Measurements from ENCODE around the gene OR11A1.

The OR11A1 gene

DNA sequence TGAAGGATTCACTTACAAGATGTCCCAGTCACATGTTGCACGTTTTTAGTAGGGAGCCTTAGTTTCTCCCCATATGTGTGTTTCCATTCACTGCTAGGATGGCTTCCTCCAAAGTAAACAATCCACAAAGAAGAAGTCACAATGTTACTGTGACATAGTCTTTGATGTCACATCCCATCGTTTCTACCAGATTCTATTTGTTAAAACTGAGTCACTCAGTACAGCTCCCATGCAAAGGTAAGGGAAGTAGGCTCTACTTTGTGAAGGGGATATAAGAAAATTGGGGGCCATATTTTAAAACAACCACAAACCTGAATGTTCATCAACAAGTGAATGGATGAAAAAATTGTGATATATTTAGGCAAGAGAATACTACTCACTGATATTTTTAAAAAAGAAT is at the start of gene OR11A1, which contains the start of gene OR2H1:
OR11A1 (minus strand) TSS at position 101 of the 400 bp plus-strand sequence. CDS start 29,430 bp downstream, outside the sequence.
OR2H1 (plus strand) TSS at position 185 of the 400 bp plus-strand sequence. CDS start 4,615 bp downstream, outside the sequence.
- no peak for DNase-seq (ENCODE audit: low spot score)

DNA sequence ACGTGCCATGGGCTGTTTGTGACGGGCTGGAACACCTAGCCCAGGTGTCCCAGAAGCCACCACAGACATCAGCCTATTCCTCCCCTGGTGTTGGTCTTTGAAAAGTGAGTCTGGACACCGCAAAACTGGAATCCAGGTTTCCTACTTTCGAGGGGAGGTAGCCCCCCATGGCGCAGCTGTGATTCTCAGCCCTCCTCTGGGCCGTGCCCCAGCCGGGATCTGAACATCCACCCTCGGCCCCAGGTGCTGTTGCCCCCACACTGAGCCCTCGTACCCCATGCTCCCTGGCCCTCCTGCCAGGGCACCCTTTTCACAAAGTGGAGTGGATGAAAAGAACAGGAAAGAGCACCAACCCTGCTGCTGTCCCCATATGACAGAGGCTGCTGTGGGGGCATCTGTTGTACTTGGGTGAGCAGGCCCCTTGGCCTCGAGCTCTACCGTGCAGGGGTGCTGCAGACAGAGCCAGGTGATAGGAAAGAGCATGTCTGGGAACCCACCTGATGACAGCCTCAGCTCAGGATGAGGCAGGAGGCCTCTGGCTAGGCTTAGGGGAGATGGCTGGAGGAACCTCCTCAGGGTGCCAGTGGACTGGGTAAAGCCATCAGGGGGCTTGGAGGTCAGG is 49.7 kb upstream of the OR11A1 start:
- no peak for DNase-seq (ENCODE audit: low spot score)

DNA sequence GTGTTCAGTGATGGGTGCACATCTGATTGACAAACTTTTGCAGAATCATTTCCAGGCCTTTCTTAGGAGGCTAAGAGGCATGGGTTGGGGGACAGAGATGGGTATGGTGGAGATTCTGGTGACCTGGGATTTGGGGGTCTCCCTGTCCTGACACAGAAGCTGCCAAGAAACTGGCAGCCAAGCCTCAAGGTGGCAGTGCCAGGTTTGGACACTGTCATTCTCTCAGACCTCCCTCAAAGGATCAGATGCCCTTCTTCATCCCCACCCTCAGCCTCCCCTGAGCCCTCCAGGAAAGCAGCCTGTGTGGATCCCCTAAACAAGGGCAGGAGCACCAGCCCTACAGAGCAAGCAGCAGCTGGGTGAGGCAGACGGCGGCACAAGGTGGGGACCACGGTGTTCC is 48.9 kb upstream of the OR11A1 start:
- no peak for DNase-seq (ENCODE audit: low spot score)

GRCh38 chr6:29504961-29505360 is 48.1 kb upstream of the OR11A1 start:
- DNase-seq (ENCODE audit: low spot score), result no peak

DNA sequence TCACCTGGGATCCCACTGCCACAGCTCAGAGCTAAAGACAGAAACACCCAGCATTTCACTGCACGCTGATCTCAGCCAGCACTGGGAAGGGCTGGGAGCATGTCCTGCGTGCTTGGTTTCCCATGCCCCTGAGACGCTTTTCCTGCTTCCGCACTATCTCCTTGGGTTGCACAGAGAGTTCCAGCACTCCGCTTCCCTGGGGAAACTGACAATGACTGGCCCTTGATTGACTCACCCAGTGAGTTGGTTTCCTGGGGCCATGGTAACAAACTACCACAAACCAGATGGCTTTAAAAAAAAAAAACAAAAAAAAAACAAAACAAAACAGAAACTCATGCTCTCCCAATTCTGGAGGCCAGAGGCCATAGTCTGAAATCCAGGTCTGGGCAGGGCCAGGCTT is 45.7 kb upstream of the OR11A1 start:
- DNase-seq (ENCODE audit: low spot score), result no peak

GRCh38 chr6:29502181-29502580 is 45.3 kb upstream of the OR11A1 start:
- DNase-seq (ENCODE audit: low spot score), result no peak

DNA sequence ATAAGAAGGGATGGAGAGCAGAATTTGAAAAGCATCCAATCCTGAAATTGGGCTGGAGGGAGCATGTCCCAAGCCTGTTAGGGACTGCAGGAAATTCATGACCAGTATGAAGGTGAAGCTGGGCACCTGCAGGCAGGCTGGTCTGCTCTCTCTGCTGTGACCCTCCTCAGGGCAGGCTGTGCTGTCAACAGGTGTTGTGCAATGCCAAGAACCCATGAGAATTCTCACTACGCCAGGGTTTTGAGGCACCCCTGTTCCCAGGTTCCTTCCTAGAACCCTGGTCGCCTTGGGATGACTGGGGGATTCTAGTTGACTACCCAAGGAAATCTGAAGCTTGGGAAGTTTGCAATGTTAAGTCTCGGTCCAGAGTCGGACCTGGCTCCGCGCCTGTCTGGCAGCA is 44.2 kb upstream of the OR11A1 start:
- no peak for DNase-seq (ENCODE audit: low spot score)

DNA sequence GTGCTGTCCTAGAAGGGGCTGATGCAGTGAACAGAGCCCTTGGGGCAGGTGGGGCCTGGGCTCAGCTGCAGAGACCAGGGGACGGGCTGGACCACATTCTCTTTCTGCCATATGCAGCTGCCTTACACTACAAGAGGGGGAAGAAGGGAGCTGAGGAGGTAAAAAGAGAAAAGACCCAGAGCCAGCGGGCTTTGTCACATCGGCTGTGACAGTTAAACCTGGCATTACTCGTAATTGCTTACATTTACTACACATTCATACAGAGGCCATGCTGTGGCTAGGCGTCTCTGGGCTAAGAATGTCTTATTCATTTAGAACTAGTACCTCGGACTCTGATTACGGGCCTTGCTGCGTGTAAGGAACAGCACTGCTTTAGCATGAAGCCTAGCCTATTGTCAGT is 43.7 kb upstream of the OR11A1 start:
- no peak for DNase-seq (ENCODE audit: low spot score)

GRCh38 chr6:29499704-29500103 is 42.8 kb upstream of the OR11A1 start:
- DNase-seq (ENCODE audit: low spot score), result no peak

GRCh38 chr6:29496961-29497360 is 40.1 kb upstream of the OR11A1 start:
- DNase-seq (ENCODE audit: low spot score), result no peak

DNA sequence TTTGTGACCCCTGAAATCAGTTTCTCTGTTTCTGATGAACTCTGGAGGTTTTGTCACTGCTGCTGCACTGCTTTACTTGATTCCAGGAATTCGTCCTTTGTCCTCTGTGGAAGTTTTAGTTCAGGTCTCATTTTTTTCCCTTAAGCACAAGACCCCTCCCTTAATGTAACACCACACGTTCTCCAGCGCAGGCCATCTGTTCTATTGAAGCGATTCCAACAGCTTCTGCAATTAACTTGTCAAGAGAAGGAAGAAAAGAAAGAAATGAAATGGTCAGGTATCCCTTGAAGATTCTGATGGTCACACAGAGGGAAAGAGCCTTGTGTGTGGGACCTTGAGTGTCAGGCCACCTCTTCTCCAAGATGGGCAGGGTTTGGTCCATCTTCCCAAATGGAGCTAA is 38.7 kb upstream of the OR11A1 start:
- no peak for DNase-seq (ENCODE audit: low spot score)

GRCh38 chr6:29494131-29494530 is 37.3 kb upstream of the OR11A1 start:
- DNase-seq (ENCODE audit: low spot score), result no peak

DNA sequence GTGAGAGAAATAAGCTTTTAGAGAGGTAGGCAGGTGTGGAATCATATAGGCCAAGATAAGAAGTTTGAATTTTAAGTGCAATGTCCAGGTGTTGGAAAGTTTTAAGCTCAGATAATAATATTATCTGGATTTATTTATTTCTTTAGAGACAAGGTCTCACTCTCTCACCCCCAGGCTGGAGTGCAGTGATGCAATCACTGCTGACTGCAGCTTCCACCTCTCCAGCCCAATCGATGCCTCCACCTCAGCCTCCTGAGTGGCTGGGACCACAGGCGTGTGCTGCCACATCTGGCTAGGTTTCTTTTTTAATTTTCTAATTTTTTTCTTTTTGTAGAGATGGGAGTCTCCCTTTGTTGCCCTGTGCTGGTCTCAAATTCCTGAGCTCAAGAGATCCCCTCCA is 36.4 kb upstream of the OR11A1 start:
- DNase-seq (ENCODE audit: low spot score), result no peak

DNA sequence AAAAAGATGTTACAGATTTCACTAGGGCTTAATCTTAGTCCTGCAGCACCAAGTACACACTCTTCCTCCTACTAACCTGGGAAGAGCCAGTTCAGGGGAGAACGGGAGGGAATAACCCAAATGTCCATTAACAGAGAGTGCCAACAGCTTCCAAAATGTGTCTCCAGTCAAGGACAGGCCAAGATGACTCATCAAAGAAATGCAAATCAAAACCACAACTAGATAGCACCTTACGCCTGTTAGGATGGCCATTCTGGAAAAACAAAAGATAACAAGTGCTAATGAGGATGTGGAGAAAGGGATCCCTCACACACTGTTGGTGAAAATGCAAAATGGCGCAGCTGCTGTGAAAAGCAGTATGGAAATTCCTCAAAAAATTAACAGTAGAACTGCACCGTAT is 34.7 kb upstream of the OR11A1 start:
- DNase-seq (ENCODE audit: low spot score), result no peak

DNA sequence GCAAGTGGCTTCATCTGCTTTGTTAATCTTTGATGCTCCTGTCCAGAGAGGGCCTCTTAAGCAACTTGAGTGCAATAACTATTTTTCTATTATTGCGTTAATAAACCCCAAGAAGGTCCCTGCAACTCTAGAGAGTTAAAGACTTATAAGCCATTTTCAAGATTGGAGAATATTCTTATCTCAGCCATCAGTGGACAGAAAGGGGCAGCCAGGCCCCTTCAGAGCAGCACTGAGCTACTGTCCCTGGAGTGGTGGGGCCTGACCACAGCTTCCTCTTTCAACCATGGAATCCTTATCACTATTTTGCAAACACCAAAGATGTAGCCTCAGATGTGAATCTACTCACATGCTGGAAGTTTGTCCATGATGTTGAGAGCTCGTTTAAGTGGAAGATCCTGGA is 33.7 kb upstream of the OR11A1 start:
- no peak for DNase-seq (ENCODE audit: low spot score)

DNA sequence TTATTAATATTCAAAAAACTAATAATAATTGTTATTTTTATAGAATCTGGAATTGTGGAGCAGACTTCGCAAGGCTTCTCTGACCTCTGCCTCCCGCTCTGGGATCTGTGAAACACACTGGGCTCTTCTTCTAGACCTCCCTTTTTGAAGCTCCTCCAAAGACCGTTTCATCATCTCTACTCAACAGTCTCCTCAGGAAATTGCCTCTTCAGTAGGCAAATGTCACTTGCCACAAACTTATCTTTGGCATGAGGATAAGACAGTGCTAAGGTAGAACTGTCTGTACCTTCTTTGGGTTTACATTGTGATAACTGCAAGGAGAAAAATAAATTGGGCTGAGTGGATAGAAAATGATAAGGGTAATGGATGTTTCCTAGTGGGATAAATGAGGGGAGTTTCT is 33.2 kb upstream of the OR11A1 start:
- DNase-seq (ENCODE audit: low spot score), result no peak

- no peak for DNase-seq (ENCODE audit: low spot score)
Observed at GRCh38 chr6:29489286-29489685, 32.4 kb upstream of the OR11A1 start.

DNA sequence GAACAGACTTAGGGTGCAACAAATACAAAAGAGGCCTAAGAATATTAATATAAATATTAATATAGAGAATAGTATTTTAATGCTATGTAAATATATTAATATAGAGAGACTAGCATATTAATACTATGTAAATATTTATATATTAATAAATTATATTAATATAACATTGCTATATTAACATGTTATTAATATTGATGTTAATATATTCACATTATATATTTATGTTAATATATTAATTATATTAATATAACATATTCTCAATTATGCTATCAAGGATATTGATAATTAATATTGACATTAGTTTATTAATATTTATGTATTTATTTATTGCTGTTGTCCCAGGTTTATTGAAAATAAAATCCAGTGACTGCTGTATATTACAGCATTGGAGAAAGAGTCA is 32.0 kb upstream of the OR11A1 start:
- no peak for DNase-seq (ENCODE audit: low spot score)

- no peak for DNase-seq (ENCODE audit: low spot score)
Observed at GRCh38 chr6:29487660-29488059, 30.8 kb upstream of the OR11A1 start, which contains the start of gene MAS1L. Gene MAS1L, minus strand, starts transcription at chr6:29487956. Its CDS starts 54 bp downstream, at chr6:29487902.

DNA sequence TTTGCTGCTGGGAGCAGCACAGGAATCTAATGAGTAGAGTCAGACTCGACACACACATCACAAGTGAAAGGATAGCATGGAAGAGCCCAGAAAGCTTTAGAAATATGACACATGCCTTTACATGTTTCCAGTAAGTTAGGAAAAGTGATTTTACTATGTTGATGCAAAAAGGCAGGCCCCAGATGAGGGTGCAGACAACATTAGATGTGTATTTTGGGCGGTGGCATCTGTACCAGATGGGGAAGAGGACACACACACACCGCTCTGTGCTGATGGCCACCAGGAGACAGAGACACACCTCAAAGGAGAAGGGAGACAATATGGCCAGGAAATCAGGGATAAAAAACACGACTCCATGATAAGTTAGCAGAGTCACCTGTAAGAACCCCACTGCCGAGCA is 30.3 kb upstream of the OR11A1 start:
- DNase-seq (ENCODE audit: low spot score), result no peak

DNA sequence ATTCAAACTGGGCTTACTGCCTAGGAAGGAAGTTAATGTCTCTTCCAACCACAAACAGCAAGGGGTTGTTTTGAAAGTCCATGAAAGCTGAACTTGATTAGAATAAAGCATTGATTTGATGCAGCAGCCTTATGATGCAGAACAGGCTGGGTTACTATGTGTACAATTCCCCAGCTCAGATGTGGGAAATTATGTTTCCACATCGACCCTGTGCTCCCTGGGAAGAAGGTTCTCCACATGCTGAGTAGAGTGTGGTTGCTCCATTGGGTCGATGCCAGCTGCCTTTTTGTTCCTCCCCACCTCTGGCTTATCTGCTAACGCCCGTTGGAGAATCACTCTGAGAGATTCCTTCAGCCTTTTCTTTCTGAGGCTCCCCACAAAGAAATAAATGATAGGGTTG is 29.7 kb upstream of the OR11A1 start:
- DNase-seq (ENCODE audit: low spot score), result no peak

DNA sequence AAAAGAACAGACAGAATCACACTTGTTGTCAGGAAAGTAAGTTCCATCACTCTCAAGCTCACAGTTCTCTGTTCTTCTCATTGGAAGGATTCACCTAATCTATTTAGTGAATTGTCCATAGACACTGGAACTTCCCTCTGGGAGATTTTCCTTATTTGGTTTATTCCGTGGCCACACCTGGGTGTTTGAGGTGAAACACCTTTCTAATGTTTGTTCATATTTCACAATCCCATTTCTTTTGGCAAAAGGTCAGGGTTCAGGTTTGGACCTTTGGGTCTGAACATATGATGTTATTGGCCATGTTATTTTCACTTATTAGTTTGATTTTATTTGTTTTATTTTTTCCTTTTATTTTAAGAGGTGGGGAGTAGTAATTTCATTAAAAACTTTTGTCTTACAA is 26.9 kb upstream of the OR11A1 start:
- no peak for DNase-seq (ENCODE audit: low spot score)

GRCh38 chr6:29483186-29483585 is 26.3 kb upstream of the OR11A1 start:
- no peak for DNase-seq (ENCODE audit: low spot score)

- DNase-seq (ENCODE audit: low spot score), result no peak
Observed at GRCh38 chr6:29479560-29479959, 22.7 kb upstream of the OR11A1 start.

Data from LoVo (cell line).